Activated naive CD8-positive, alpha-beta T cell treated with anti-CD3 and anti-CD28 coated beads for 36 hours (primary cell): ENCODE results near the gene C3orf33. TPM values are rescaled to one million over a fixed set of nuclear protein-coding genes. Genes with fewer than 3 reads are reported as not detected.

Experiments
- DNase-seq: peaks from one replicate; pipeline ENCODE4 v3.0.0; 2021
- H3K27ac Mint-ChIP-seq: one replicate; pipeline ENCODE4 v1.8.0; 2022; ENCODE audit warnings: mild to moderate bottlenecking, moderate library complexity, mixed read lengths
- H3K27me3 Mint-ChIP-seq: one replicate; pipeline ENCODE4 v1.8.0; 2022; ENCODE audit warnings: mild to moderate bottlenecking, mixed read lengths
- H3K36me3 Mint-ChIP-seq: one replicate; pipeline ENCODE4 v1.8.0; 2021; ENCODE audit warnings: mild to moderate bottlenecking, mixed read lengths
- H3K4me1 Mint-ChIP-seq: one replicate; pipeline ENCODE4 v1.8.0; 2021; ENCODE audit warnings: mixed read lengths
- H3K4me3 Mint-ChIP-seq: one replicate; pipeline ENCODE4 v1.8.0; 2022; ENCODE audit warnings: mild to moderate bottlenecking, moderate library complexity, mixed read lengths
- H3K9me3 Mint-ChIP-seq: one replicate; pipeline ENCODE4 v1.8.0; 2022; ENCODE audit warnings: mixed read lengths
- total RNA-seq, 2 experiments: library from RNA; stranded (reverse); gene quantifications; one replicate each; pipeline ENCODE4 v1.2.3, GENCODE V29; 2021

Gene C3orf33
- total RNA-seq, 2 experiments from 2014 or later, result 2.5 to 2.7 TPM

GRCh38 chr3:155757577-155757976 is 48.5 kb downstream of the C3orf33 start:
- Mint-ChIP-seq H3K4me1 (no peaks in the 10 kb centered on the region), H3K27me3 (no peaks in the 10 kb centered on the region), H3K4me3 (no peak overlapping the region), H3K27ac (no peak overlapping the region), H3K9me3 (no peaks in the 10 kb centered on the region), H3K36me3 (peaks cover 4% of the 10 kb centered on the region)
- DNase-seq, result no peak

GRCh38 chr3:155753038-155753639 is 52.9 kb downstream of the C3orf33 start:
- H3K36me3 Mint-ChIP-seq, result no peaks in the 10 kb centered on the region
- no peak for DNase-seq
- H3K9me3 Mint-ChIP-seq, result no peaks in the 10 kb centered on the region
- H3K27ac Mint-ChIP-seq, result no peak overlapping the region
- no peaks in the 10 kb centered on the region for H3K27me3 Mint-ChIP-seq
- no peak overlapping the region for H3K4me3 Mint-ChIP-seq
- no peaks in the 10 kb centered on the region for H3K4me1 Mint-ChIP-seq

- Mint-ChIP-seq H3K27me3 (peaks cover 33% of the 10 kb centered on the region), H3K27ac (no peak overlapping the region), H3K4me3 (no peak overlapping the region), H3K9me3 (no peaks in the 10 kb centered on the region), H3K4me1 (peaks cover 17% of the 10 kb centered on the region), H3K36me3 (no peaks in the 10 kb centered on the region)
- DNase-seq, result no peak
Observed at GRCh38 chr3:155748611-155749365, 57.3 kb downstream of the C3orf33 start.

GRCh38 chr3:155747946-155748290 is 58.2 kb downstream of the C3orf33 start:
- Mint-ChIP-seq H3K4me3 (no peak overlapping the region), H3K27ac (no peak overlapping the region), H3K9me3 (no peaks in the 10 kb centered on the region), H3K4me1 (peaks cover 17% of the 10 kb centered on the region), H3K27me3 (peaks cover 41% of the 10 kb centered on the region), H3K36me3 (no peaks in the 10 kb centered on the region)
- no peak for DNase-seq

DNA sequence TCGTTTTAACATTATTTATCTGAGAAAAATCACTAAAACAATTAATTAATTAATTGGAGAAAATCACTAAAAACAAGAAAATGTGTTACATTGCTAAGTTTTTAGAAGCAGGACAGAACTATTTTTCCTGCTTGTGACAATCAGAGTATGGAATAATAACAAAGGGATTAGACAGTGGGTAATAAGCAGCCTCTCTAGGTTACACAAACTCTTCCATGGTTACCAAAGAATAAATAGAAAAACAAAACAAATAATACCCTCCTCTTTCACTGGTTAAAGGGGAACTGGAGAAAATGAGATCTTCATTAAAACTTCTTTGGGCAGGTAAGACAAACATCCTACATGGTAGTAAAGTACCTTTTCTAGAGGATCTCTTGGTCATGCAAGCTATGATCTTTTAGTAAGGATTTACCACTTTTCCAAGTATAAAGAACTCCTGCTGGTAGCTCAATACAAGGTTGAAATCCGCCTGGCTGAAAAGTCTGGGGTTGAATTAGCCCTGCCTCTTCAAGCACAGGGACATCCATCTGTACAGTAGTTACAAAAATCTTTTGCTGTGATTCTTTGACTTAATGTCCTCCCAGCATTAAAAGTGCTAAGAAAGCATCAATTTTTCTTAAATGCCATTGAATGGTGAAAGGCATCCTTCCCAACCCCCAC is 58.7 kb downstream of the C3orf33 start:
- Mint-ChIP-seq H3K27me3 (peaks cover 46% of the 10 kb centered on the region), H3K36me3 (no peaks in the 10 kb centered on the region), H3K4me3 (no peak overlapping the region), H3K4me1 (peaks cover 17% of the 10 kb centered on the region), H3K9me3 (no peaks in the 10 kb centered on the region), H3K27ac (no peak overlapping the region)
- no peak for DNase-seq

DNA sequence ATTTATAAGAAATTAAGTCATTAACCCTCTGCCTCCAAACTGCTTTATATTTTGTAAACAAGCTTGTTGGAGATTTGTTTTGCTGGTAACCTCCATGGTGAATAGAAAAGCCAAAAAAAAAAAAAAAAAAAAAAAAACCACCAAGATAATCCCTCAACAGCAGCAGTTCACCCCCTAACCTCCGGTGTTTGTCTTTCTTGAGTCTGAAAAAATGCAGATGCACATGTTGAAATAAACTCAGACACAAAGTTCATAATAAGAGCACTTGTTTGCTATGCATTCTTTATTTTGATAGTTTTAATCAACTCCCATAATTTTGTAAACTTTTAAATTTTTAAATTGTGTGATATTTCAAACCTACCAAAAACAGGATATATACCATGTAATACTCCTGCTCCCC is 59.4 kb downstream of the C3orf33 start:
- H3K4me1 Mint-ChIP-seq, result peaks cover 17% of the 10 kb centered on the region
- DNase-seq, result no peak
- H3K36me3 Mint-ChIP-seq, result no peaks in the 10 kb centered on the region
- no peak overlapping the region for H3K27ac Mint-ChIP-seq
- H3K27me3 Mint-ChIP-seq, result peaks cover 49% of the 10 kb centered on the region
- H3K9me3 Mint-ChIP-seq, result no peaks in the 10 kb centered on the region
- no peak overlapping the region for H3K4me3 Mint-ChIP-seq

GRCh38 chr3:155745795-155746550 is 60.1 kb downstream of the C3orf33 start:
- H3K4me3 Mint-ChIP-seq, result peak overlapping the region; percentile 52
- H3K27me3 Mint-ChIP-seq, result peaks cover 52% of the 10 kb centered on the region
- no peak for DNase-seq
- H3K9me3 Mint-ChIP-seq, result no peaks in the 10 kb centered on the region
- H3K4me1 Mint-ChIP-seq, result peaks cover 17% of the 10 kb centered on the region
- H3K27ac Mint-ChIP-seq, result no peak overlapping the region
- no peaks in the 10 kb centered on the region for H3K36me3 Mint-ChIP-seq

GRCh38 chr3:155744626-155745324 is 61.3 kb downstream of the C3orf33 start, which contains the start of gene PLCH1:
Gene PLCH1 (minus strand): TSS chr3:155745071. CDS start chr3:155704224, 40,847 bp downstream.
- H3K27me3 Mint-ChIP-seq, result peaks cover 62% of the 10 kb centered on the region
- H3K27ac Mint-ChIP-seq, result no peak within 1 kb of the TSS

GRCh38 chr3:155744010-155744625 is 62.0 kb downstream of the C3orf33 start:
- Mint-ChIP-seq H3K9me3 (no peaks in the 10 kb centered on the region), H3K27me3 (peaks cover 67% of the 10 kb centered on the region), H3K27ac (no peak overlapping the region), H3K4me1 (peaks cover 17% of the 10 kb centered on the region), H3K36me3 (no peaks in the 10 kb centered on the region), H3K4me3 (peak overlapping the region; percentile 84)
- DNase-seq, result peak; percentile 56

More at GRCh38 chr3:155744626-155745324, 61.3 kb downstream of the C3orf33 start, which contains the start of gene PLCH1:
- H3K4me3 Mint-ChIP-seq, result peak within 1 kb of the TSS; percentile 84
- peak; percentile 35 for DNase-seq
- no peaks in the 10 kb centered on the region for H3K36me3 Mint-ChIP-seq
- H3K4me1 Mint-ChIP-seq, result peaks cover 17% of the 10 kb centered on the region
- no peaks in the 10 kb centered on the region for H3K9me3 Mint-ChIP-seq

- H3K4me3 Mint-ChIP-seq, result peak overlapping the region; percentile 84
- no peaks in the 10 kb centered on the region for H3K36me3 Mint-ChIP-seq
- H3K9me3 Mint-ChIP-seq, result no peaks in the 10 kb centered on the region
- peaks cover 69% of the 10 kb centered on the region for H3K27me3 Mint-ChIP-seq
- no peak overlapping the region for H3K27ac Mint-ChIP-seq
- peaks cover 17% of the 10 kb centered on the region for H3K4me1 Mint-ChIP-seq
- DNase-seq, result no peak
Observed at GRCh38 chr3:155743606-155744005, 62.5 kb downstream of the C3orf33 start.

DNA sequence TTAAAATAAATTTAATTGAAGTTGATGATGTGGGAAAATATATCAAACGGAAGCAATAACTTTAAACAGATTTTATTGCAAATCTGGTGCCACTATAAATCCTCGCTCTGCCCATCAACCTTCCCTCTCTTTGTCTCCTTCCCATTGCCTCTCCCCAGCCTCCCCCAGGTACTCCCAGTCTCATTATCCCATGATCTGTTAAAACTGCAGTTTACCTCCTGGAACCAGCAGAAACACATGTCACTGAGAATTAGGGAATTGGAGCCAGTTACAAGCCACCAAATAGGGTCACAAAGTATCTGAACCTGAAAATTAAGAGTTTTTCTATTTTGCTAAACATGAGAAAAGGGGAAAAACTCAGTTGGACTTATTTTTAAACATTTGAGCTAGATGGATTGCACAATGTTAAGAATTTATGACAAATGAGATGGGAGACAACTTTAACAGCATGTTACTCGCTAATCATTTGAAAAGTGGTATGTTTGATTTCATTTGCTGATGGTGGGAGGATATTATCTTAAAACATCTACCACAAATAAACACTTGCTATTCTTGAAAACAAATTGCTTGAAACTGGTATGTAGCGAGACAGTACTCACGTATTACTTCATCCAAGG is 63.6 kb downstream of the C3orf33 start:
- Mint-ChIP-seq H3K27ac (no peak overlapping the region), H3K9me3 (no peaks in the 10 kb centered on the region), H3K4me1 (peaks cover 17% of the 10 kb centered on the region), H3K27me3 (peaks cover 76% of the 10 kb centered on the region), H3K36me3 (no peaks in the 10 kb centered on the region), H3K4me3 (no peak overlapping the region)
- no peak for DNase-seq

DNA sequence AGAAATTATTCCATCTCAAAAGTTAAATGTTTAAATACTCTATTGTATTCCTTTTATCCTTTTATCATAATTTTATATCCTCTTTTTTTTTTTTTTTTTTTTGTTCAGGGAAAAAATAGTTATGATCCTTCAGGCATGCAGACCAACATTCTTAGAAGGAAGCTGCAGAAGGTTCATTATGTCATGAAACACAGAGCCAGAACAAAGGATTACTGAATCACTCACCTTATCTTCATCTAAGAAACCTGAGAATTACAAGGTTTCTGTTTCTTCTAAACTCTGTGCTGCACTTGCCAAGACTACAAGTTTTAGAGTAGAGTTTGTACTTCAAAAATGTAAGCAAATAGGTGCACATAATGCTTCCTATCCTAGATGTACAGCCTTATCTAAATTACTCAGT is 64.5 kb downstream of the C3orf33 start:
- no peak overlapping the region for H3K4me3 Mint-ChIP-seq
- no peaks in the 10 kb centered on the region for H3K36me3 Mint-ChIP-seq
- H3K9me3 Mint-ChIP-seq, result no peaks in the 10 kb centered on the region
- DNase-seq, result no peak
- H3K27ac Mint-ChIP-seq, result no peak overlapping the region
- H3K27me3 Mint-ChIP-seq, result peaks cover 68% of the 10 kb centered on the region
- peaks cover 17% of the 10 kb centered on the region for H3K4me1 Mint-ChIP-seq

- Mint-ChIP-seq H3K27me3 (peaks cover 63% of the 10 kb centered on the region), H3K4me1 (peaks cover 14% of the 10 kb centered on the region), H3K27ac (no peak overlapping the region), H3K36me3 (no peaks in the 10 kb centered on the region), H3K4me3 (no peak overlapping the region), H3K9me3 (no peaks in the 10 kb centered on the region)
- DNase-seq, result no peak
Observed at GRCh38 chr3:155741101-155741500, 65.0 kb downstream of the C3orf33 start.

- H3K36me3 Mint-ChIP-seq, result no peaks in the 10 kb centered on the region
- H3K9me3 Mint-ChIP-seq, result no peaks in the 10 kb centered on the region
- H3K27me3 Mint-ChIP-seq, result peaks cover 49% of the 10 kb centered on the region
- H3K4me3 Mint-ChIP-seq, result no peak overlapping the region
- no peak for DNase-seq
- H3K4me1 Mint-ChIP-seq, result no peaks in the 10 kb centered on the region
- H3K27ac Mint-ChIP-seq, result no peak overlapping the region
Observed at GRCh38 chr3:155739154-155739553, 66.9 kb downstream of the C3orf33 start.
